Activated gamma-delta T cell (primary cell): ENCODE results near the gene NRIP3.
"Not testable (repeated sequence)": the region's sequence is repeated elsewhere in the genome, so short reads cannot be mapped to it uniquely, and the experiment has no call there.

Source experiments
- DNase-seq: peaks from one replicate; lab custom pipeline; 2025; lab: John Stamatoyannopoulos, UW

NRIP3 gene

GRCh38 chr11:8971924-8972316 lies 31.9 kb downstream of the NRIP3 start:
- no peak for DNase-seq

- no peak for DNase-seq
Observed at GRCh38 chr11:8971196-8971923, 32.4 kb downstream of the NRIP3 start.

GRCh38 chr11:8967184-8967583 lies 36.6 kb downstream of the NRIP3 start:
- no peak for DNase-seq

- DNase-seq: peak; percentile 60
Observed at GRCh38 chr11:8964324-8965320, 39.2 kb downstream of the NRIP3 start, which contains the start of gene TMEM9B. Gene TMEM9B, minus strand, starts transcription at chr11:8964442. Its CDS starts 129 bp downstream, at chr11:8964313.

GRCh38 chr11:8963569-8964323 lies 40.1 kb downstream of the NRIP3 start:
- peak; percentile 60 for DNase-seq

- DNase-seq: no peak
Observed at GRCh38 chr11:8962841-8963240, 41.0 kb downstream of the NRIP3 start.

GRCh38 chr11:8961401-8961800 lies 42.4 kb downstream of the NRIP3 start:
- no peak for DNase-seq

- DNase-seq: no peak
Observed at GRCh38 chr11:8959546-8960166, 44.1 kb downstream of the NRIP3 start.

- no peak for DNase-seq
Observed at GRCh38 chr11:8956860-8957259, 46.9 kb downstream of the NRIP3 start.

- DNase-seq: no peak
Observed at GRCh38 chr11:8948886-8949285, 54.9 kb downstream of the NRIP3 start.

- DNase-seq: no peak
Observed at GRCh38 chr11:8947230-8947943, 56.4 kb downstream of the NRIP3 start.

- DNase-seq: no peak
Observed at GRCh38 chr11:8942518-8943066, 61.2 kb downstream of the NRIP3 start, which contains the start of gene ASCL3. Gene ASCL3, minus strand, starts transcription at chr11:8943016. Its CDS starts 4,855 bp downstream, at chr11:8938161.

GRCh38 chr11:8941341-8942103 lies 62.3 kb downstream of the NRIP3 start:
- no peak for DNase-seq

GRCh38 chr11:8937659-8938058 lies 66.1 kb downstream of the NRIP3 start:
- no peak for DNase-seq

GRCh38 chr11:8937159-8937558 lies 66.6 kb downstream of the NRIP3 start:
- DNase-seq: no peak

GRCh38 chr11:8935789-8936188 lies 68.0 kb downstream of the NRIP3 start:
- not testable (repeated sequence) for DNase-seq

- no peak for DNase-seq
Observed at GRCh38 chr11:8934742-8935488, 68.9 kb downstream of the NRIP3 start.

- no peak for DNase-seq
Observed at GRCh38 chr11:8933931-8934330, 69.9 kb downstream of the NRIP3 start.
